OCI-LY7 (cell line): ENCODE results near the gene MTSS2.

Source experiments
- EZH2phosphoT487 ChIP-seq: fragments of 200-600 bp; sonication (generic); IDR thresholded peaks from 2 replicates; pipeline ENCODE4 v1.6.1; 2018; ENCODE audit warnings: low read depth, borderline replicate concordance, mild to moderate bottlenecking, mixed run types, antibody characterized with exemption, low read length, moderate library complexity, mixed read lengths
- TF ChIP-seq, protein P1 (sequence below): fragments of 200-600 bp; sonication (generic); conservative IDR thresholded peaks from 2 replicates; pipeline ENCODE4 v1.5.1; 2014; ENCODE audit warnings: mild to moderate bottlenecking, antibody characterized with exemption, low read length, moderate library complexity, mixed read lengths

- TF ChIP-seq, protein P1, sequence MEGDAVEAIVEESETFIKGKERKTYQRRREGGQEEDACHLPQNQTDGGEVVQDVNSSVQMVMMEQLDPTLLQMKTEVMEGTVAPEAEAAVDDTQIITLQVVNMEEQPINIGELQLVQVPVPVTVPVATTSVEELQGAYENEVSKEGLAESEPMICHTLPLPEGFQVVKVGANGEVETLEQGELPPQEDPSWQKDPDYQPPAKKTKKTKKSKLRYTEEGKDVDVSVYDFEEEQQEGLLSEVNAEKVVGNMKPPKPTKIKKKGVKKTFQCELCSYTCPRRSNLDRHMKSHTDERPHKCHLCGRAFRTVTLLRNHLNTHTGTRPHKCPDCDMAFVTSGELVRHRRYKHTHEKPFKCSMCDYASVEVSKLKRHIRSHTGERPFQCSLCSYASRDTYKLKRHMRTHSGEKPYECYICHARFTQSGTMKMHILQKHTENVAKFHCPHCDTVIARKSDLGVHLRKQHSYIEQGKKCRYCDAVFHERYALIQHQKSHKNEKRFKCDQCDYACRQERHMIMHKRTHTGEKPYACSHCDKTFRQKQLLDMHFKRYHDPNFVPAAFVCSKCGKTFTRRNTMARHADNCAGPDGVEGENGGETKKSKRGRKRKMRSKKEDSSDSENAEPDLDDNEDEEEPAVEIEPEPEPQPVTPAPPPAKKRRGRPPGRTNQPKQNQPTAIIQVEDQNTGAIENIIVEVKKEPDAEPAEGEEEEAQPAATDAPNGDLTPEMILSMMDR = no peak
- TF ChIP-seq EZH2phosphoT487 = no peak
These were observed 2.5 kb downstream of the MTSS2 start for GRCh38 chr16:70683146-70683944.
